Body of pancreas (tissue), 4 donors: ENCODE results near the gene NAV1. TPM values are rescaled to one million over a fixed set of nuclear protein-coding genes. Genes with fewer than 3 reads are reported as not detected.

Experiments
- ATAC-seq: fragments of 150-250 bp; one replicate; pipeline ENCODE4 v1.9.1; 2016
- DNase-seq, 4 donors: peaks; one replicate each; pipeline ENCODE4 v3.0.0-alpha.2; 2019
- H3K27ac ChIP-seq, 4 donors: fragments of 200-600 bp; sonication (generic); 1 replicate in 3 of 4; 2 replicates in 1 of 4; pipeline versions ENCODE4 v1.5.1 to v1.6.1; 2016 to 2019; ENCODE audit warnings: mild to moderate bottlenecking in 1 of 4, mixed read lengths in 1 of 4, moderate library complexity in 1 of 4
- H3K27me3 ChIP-seq, 2 donors: fragments of 200-600 bp; sonication (generic); one replicate each; pipeline ENCODE4 v1.6.0; 2016; ENCODE audit warnings: mild to moderate bottlenecking in 1 of 2
- H3K36me3 ChIP-seq, 2 donors: fragments of 200-600 bp; sonication (generic); replicated peaks in 1 of 2; 2 replicates each; pipeline ENCODE4 v1.5.1; 2016; ENCODE audit warnings: low read depth in 2 of 2; ENCODE audit not compliant: insufficient read depth in 1 of 2
- H3K4me1 ChIP-seq: fragments of 200-600 bp; sonication (generic); one replicate; pipeline ENCODE4 v1.6.0; 2016
- H3K4me3 ChIP-seq, 2 donors: fragments of 200-600 bp; sonication (generic); 1 replicate in 1 of 2; 2 replicates in 1 of 2; pipeline ENCODE4 v1.5.1; 2016 to 2019
- H3K9me3 ChIP-seq, 3 donors: fragments of 200-600 bp; sonication (generic); 1 replicate in 2 of 3; 2 replicates in 1 of 3; pipeline ENCODE4 v1.5.1; 2016
- POLR2A ChIP-seq, 3 donors: fragments of 450-650 bp; IDR thresholded peaks; one replicate each; pipeline ENCODE4 v1.6.1; 2016; ENCODE audit warnings: antibody characterized with exemption in 3 of 3, mild to moderate bottlenecking in 2 of 3
- WGBS, 2 donors: methylation state at CpG; one replicate each; pipeline ENCODE4 v1.1.5; 2017; 5-methylcytosine and 5-hydroxymethylcytosine counted together
- intact Hi-C: fragments of 100-400 bp; cut with DNase I; formaldehyde crosslinking; loops from one replicate; pipeline ENCODE4 v1.15.1; 2023
- total RNA-seq, 2 donors: library from RNA; depleted of rRNA; stranded (reverse); fragments of >200 nt; gene quantifications; one replicate each; pipeline ENCODE4 v1.1.0, GENCODE V29; 2016
- TF ChIP-seq, protein P1 (sequence below), 7 experiments: fragments of 450-650 bp in 4 of 7; fragments of 200-600 bp in 3 of 7; sonication (generic) in 3 of 7; IDR thresholded peaks; one replicate each; pipeline ENCODE4 v1.5.1; 2016 to 2019; ENCODE audit warnings: antibody characterized with exemption in 7 of 7

NAV1 gene
- total RNA-seq, 2 donors from 2014 or later, result 11.5 to 13.7 TPM

DNA sequence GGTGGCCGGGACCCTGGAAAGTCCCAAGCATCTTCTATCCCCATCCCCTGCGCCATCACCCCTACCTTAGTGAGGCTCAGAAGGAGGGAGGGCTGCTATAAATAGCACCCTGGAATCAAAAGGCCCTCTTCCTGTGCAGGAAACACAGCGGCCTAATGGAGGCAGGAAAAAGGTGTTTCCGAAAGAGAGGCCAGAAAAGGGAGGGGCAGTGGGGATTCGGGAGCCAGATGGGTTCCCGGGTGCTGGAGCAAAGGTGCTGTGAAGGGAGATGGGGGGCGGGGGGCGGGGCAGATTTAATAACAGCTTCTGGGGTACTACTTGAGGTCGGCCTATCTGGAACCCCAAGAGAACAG, 16.6 kb downstream of the NAV1 start:
- H3K9me3 ChIP-seq, result no peaks in the 10 kb centered on the region
- ATAC-seq, result no peak
- intact Hi-C loops, result loop anchor here (5.0 kb wide), 1 partner anchor 232 kb away; no protein-coding TSS in a partner anchor
- peaks cover 9% of the 10 kb centered on the region for H3K4me1 ChIP-seq
- no peaks in the 10 kb centered on the region for H3K27me3 ChIP-seq
- TF ChIP-seq, protein P1, sequence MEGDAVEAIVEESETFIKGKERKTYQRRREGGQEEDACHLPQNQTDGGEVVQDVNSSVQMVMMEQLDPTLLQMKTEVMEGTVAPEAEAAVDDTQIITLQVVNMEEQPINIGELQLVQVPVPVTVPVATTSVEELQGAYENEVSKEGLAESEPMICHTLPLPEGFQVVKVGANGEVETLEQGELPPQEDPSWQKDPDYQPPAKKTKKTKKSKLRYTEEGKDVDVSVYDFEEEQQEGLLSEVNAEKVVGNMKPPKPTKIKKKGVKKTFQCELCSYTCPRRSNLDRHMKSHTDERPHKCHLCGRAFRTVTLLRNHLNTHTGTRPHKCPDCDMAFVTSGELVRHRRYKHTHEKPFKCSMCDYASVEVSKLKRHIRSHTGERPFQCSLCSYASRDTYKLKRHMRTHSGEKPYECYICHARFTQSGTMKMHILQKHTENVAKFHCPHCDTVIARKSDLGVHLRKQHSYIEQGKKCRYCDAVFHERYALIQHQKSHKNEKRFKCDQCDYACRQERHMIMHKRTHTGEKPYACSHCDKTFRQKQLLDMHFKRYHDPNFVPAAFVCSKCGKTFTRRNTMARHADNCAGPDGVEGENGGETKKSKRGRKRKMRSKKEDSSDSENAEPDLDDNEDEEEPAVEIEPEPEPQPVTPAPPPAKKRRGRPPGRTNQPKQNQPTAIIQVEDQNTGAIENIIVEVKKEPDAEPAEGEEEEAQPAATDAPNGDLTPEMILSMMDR (IDR thresholded peaks at IDR 0.05), result no peak
- no peak for TF ChIP-seq POLR2A (IDR thresholded peaks at IDR 0.05)
- H3K36me3 ChIP-seq, result no peaks in the 10 kb centered on the region
- DNase-seq, result no peak
- no peak overlapping the region for H3K27ac ChIP-seq
- 72 to 74% methylated on average over 8 to 9 of the region's 9 CpGs for WGBS, 2 donors
- no peak overlapping the region for H3K4me3 ChIP-seq

DNA sequence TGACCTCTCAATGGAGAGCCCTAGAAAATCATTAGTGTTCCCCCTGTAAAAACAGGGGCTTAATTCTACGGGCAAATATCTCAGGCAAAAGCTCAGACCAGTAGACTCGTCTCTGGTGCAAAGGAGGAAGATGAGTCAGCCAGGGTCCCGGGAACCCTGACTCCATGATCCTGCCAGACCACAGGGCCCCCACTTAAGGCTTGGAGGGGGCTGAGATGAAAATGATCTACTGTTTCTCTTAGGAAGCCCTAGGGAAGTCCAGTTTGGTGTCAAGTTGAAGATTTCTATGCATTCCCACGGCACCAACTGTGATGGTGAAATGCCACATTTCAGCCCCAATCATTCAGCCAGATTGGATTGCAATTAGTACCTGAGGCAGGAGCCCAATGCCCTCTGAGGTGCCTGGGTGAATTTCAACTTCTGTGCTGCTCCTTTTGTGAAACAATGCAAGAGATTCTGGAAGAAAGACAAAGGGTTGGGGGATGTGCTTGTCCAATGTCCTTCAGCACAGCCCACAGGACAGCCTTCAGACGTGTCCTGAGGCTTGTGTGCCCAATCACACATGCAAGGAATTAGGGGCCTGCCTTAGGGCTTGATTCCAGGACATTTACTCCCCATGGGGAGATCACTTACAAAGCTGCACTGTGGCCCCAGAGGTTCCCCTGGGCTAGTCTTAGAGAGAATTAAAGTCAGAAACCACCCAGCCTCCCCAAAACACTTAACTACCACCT, 18.1 kb downstream of the NAV1 start:
- Histone ChIP-seq H3K36me3 (no peaks in the 10 kb centered on the region), H3K4me3 (no peak overlapping the region), H3K4me1 (peaks cover 5% of the 10 kb centered on the region), H3K27ac (no peak overlapping the region), H3K9me3 (no peaks in the 10 kb centered on the region), H3K27me3 (no peaks in the 10 kb centered on the region)
- ATAC-seq, result no peak
- intact Hi-C loops, result loop anchor here (5.0 kb wide), 1 partner anchor 230 kb away; no protein-coding TSS in a partner anchor
- TF ChIP-seq, protein P1 (IDR thresholded peaks at IDR 0.05), result no peak
- DNase-seq, result no peak
- WGBS, 2 donors, result 68 to 69% methylated on average over 5 of the region's 5 CpGs

DNA sequence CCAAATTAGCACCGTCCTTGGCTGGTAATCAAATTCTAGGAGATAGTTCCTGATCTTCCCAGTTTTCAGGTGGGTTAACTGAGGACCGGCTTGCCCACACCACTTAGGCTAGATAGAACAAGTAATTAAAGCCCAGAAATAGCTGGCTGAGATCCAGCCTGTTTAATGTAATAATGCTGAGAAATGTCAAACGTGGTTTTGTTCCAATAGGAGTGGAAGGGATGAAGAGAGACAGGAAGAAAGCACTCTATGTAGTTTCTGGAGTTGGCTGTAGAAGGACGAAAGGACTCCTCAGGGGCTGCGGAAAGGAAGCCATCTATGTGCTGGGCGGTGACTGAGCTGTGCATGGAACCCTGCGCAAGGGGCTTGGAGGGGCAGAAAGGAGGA, 18.6 kb downstream of the NAV1 start:
- Histone ChIP-seq H3K9me3 (no peaks in the 10 kb centered on the region), H3K4me1 (peaks cover 5% of the 10 kb centered on the region), H3K27ac (no peak overlapping the region), H3K36me3 (no peaks in the 10 kb centered on the region), H3K27me3 (no peaks in the 10 kb centered on the region), H3K4me3 (no peak overlapping the region)
- intact Hi-C loops, result loop anchor here (5.0 kb wide), 1 partner anchor 230 kb away; no protein-coding TSS in a partner anchor
- 64 to 67% methylated on average over 7 of the region's 7 CpGs for WGBS, 2 donors
- ATAC-seq (no peak), DNase-seq (no peak)
- TF ChIP-seq, protein P1 (IDR thresholded peaks at IDR 0.05), result no peak
- no peak for TF ChIP-seq POLR2A (IDR thresholded peaks at IDR 0.05)

DNA sequence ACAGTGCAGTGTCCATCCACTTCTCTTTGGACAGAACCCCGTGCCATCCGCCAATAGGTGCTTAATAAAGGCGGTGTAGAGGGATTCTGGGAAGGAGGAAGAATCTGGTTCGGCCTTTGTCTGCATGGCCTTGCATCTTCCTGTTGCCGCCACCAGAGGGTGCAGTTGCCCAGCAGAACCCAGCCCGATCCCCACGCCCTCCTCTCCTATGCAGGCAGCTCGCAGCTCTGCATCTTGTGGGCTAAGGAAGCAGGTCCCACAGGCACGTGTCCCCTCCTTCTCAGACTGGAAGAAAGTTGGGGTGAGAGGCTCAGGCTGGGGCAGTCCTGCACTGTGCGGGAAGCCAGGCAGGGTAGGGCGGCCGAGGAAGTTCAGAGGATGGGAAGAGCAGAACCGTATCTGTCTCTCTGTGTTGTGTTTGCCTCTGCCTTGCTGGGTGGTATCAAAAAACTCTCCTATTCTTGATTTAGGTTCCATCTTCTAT, 20.8 kb downstream of the NAV1 start:
- peak; percentile 95 for ATAC-seq
- Histone ChIP-seq H3K9me3 (no peaks in the 10 kb centered on the region), H3K36me3 (no peaks in the 10 kb centered on the region), H3K4me3 (no peak overlapping the region), H3K4me1 (peaks cover 5% of the 10 kb centered on the region), H3K27me3 (no peaks in the 10 kb centered on the region), H3K27ac (no peak overlapping the region)
- intact Hi-C loops, result loop anchor here (2.0 to 5.0 kb wide), 2 partner anchors 145 to 228 kb away; no protein-coding TSS in a partner anchor
- 13 to 20% methylated on average over 12 to 13 of the region's 13 CpGs for WGBS, 2 donors
- no peak for TF ChIP-seq POLR2A (IDR thresholded peaks at IDR 0.05)
- TF ChIP-seq, protein P1 (IDR thresholded peaks at IDR 0.05), result peak; percentile 80 to 99 (median 97)
- peak; percentile 81 to 84 (median 83) for DNase-seq
